Testis (tissue), 3 donors: ENCODE results near the gene LRMDA. TPM values are rescaled to one million over a fixed set of nuclear protein-coding genes. Genes with fewer than 3 reads are reported as not detected.

Source experiments
- DNase-seq: peaks from one replicate; pipeline ENCODE4 v3.0.0-alpha.2; 2019
- H3K27ac ChIP-seq, 2 donors: fragments of 200-600 bp; sonication (generic); one replicate each; pipeline ENCODE4 v1.5.1; 2019
- H3K27me3 ChIP-seq: fragments of 200-600 bp; sonication (generic); one replicate; pipeline ENCODE4 v1.5.1; 2019
- H3K36me3 ChIP-seq: fragments of 200-600 bp; sonication (generic); one replicate; pipeline ENCODE4 v1.5.1; 2017; ENCODE audit warnings: low read depth; ENCODE audit errors: missing control alignments
- H3K4me1 ChIP-seq: fragments of 200-600 bp; sonication (generic); one replicate; pipeline ENCODE4 v1.5.1; 2019
- H3K4me3 ChIP-seq, 2 donors: fragments of 200-600 bp; sonication (generic); one replicate each; pipeline ENCODE4 v1.5.1; 2017 to 2019
- H3K9me3 ChIP-seq: fragments of 200-600 bp; sonication (generic); one replicate; pipeline ENCODE4 v1.5.1; 2017
- POLR2A ChIP-seq: fragments of 450-650 bp; IDR thresholded peaks from one replicate; pipeline ENCODE4 v1.6.1; 2017; ENCODE audit warnings: antibody characterized with exemption, mild to moderate bottlenecking, moderate library complexity
- WGBS, 2 donors: methylation state at CpG; one replicate each; pipeline ENCODE4 v1.1.5; 2018; 5-methylcytosine and 5-hydroxymethylcytosine counted together
- intact Hi-C: fragments of 100-400 bp; cut with DNase I; formaldehyde crosslinking; loops from one replicate; pipeline ENCODE4 v1.15.1; 2023; ENCODE audit warnings: low total_unique reads
- polyA plus RNA-seq: library from polyadenylated mRNA; stranded (reverse); fragments of 350-450 nt; fragmentation: Illumina TruSeq; extraction: RNeasy Lipid Tissue Mini Kit (QIAGEN cat#74804); gene quantifications from one replicate; pipeline ENCODE4 v1.2.3, GENCODE V29; 2014; ENCODE audit warnings: low read depth, low replicate concordance; ENCODE audit not compliant: insufficient read depth
- total RNA-seq, 2 donors: library from RNA; depleted of rRNA; stranded (reverse); fragments of >200 nt; gene quantifications; one replicate each; pipeline ENCODE4 v1.2.3, GENCODE V29; 2016
- TF ChIP-seq, protein P1 (sequence below), 3 experiments: fragments of 450-650 bp in 2 of 3; fragments of 200-600 bp in 1 of 3; sonication (generic) in 1 of 3; IDR thresholded peaks; one replicate each; pipeline ENCODE4 v1.5.1; 2016 to 2019; ENCODE audit warnings: antibody characterized with exemption in 3 of 3, mild to moderate bottlenecking in 2 of 3, moderate library complexity in 1 of 3

The LRMDA gene
- total and polyA plus RNA-seq, 3 donors from 2014 or later = 7.6 to 13.8 (median 10.6) TPM

GRCh38 chr10:76408646-76409045, 977.2 kb downstream of the LRMDA start:
- TF ChIP-seq, protein P1, sequence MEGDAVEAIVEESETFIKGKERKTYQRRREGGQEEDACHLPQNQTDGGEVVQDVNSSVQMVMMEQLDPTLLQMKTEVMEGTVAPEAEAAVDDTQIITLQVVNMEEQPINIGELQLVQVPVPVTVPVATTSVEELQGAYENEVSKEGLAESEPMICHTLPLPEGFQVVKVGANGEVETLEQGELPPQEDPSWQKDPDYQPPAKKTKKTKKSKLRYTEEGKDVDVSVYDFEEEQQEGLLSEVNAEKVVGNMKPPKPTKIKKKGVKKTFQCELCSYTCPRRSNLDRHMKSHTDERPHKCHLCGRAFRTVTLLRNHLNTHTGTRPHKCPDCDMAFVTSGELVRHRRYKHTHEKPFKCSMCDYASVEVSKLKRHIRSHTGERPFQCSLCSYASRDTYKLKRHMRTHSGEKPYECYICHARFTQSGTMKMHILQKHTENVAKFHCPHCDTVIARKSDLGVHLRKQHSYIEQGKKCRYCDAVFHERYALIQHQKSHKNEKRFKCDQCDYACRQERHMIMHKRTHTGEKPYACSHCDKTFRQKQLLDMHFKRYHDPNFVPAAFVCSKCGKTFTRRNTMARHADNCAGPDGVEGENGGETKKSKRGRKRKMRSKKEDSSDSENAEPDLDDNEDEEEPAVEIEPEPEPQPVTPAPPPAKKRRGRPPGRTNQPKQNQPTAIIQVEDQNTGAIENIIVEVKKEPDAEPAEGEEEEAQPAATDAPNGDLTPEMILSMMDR (IDR thresholded peaks at IDR 0.05) = no peak
- TF ChIP-seq POLR2A = no peak
- no peaks in the 10 kb centered on the region for H3K9me3 ChIP-seq
- H3K4me3 ChIP-seq = no peak overlapping the region
- no peak overlapping the region for H3K27ac ChIP-seq
- DNase-seq = no peak
- no peaks in the 10 kb centered on the region for H3K27me3 ChIP-seq
- no peaks in the 10 kb centered on the region for H3K36me3 ChIP-seq
- WGBS, 2 donors = 75 to 89% methylated on average over 3 of the region's 3 CpGs
- intact Hi-C loops = no loop called here
- H3K4me1 ChIP-seq = no peaks in the 10 kb centered on the region

GRCh38 chr10:76411729-76412435, 980.5 kb downstream of the LRMDA start:
- no peaks in the 10 kb centered on the region for H3K27me3 ChIP-seq
- H3K9me3 ChIP-seq = no peaks in the 10 kb centered on the region
- H3K27ac ChIP-seq = no peak overlapping the region
- H3K4me3 ChIP-seq = no peak overlapping the region
- H3K4me1 ChIP-seq = no peaks in the 10 kb centered on the region
- TF ChIP-seq, protein P1 (IDR thresholded peaks at IDR 0.05) = no peak
- no peak for TF ChIP-seq POLR2A
- WGBS, 2 donors = 82 to 87% methylated on average over 8 of the region's 8 CpGs
- DNase-seq = no peak
- intact Hi-C loops = no loop called here
- no peaks in the 10 kb centered on the region for H3K36me3 ChIP-seq

- H3K27ac ChIP-seq = no peak overlapping the region
- no peak overlapping the region for H3K4me3 ChIP-seq
- TF ChIP-seq, protein P1 (IDR thresholded peaks at IDR 0.05) = no peak
- no peak for TF ChIP-seq POLR2A
- intact Hi-C loops = no loop called here
- H3K4me1 ChIP-seq = no peaks in the 10 kb centered on the region
- H3K27me3 ChIP-seq = no peaks in the 10 kb centered on the region
- no peaks in the 10 kb centered on the region for H3K9me3 ChIP-seq
- no peak for DNase-seq
- WGBS, 2 donors = 92 to 96% methylated on average over 7 of the region's 7 CpGs
- no peaks in the 10 kb centered on the region for H3K36me3 ChIP-seq
Measured at GRCh38 chr10:76415554-76415953, 984.1 kb downstream of the LRMDA start.

GRCh38 chr10:76416642-76417041, 985.2 kb downstream of the LRMDA start:
- intact Hi-C loops = no loop called here
- H3K4me1 ChIP-seq = no peaks in the 10 kb centered on the region
- no peak for DNase-seq
- H3K4me3 ChIP-seq = no peak overlapping the region
- no peaks in the 10 kb centered on the region for H3K27me3 ChIP-seq
- WGBS, 2 donors = 92 to 94% methylated on average over 4 of the region's 4 CpGs
- no peak overlapping the region for H3K27ac ChIP-seq
- no peaks in the 10 kb centered on the region for H3K9me3 ChIP-seq
- no peaks in the 10 kb centered on the region for H3K36me3 ChIP-seq
- TF ChIP-seq, protein P1 (IDR thresholded peaks at IDR 0.05) = no peak
- TF ChIP-seq POLR2A = no peak

GRCh38 chr10:76420725-76421124, 989.3 kb downstream of the LRMDA start:
- no peak for DNase-seq
- intact Hi-C loops = no loop called here
- H3K9me3 ChIP-seq = no peaks in the 10 kb centered on the region
- no peak for TF ChIP-seq POLR2A
- TF ChIP-seq, protein P1 (IDR thresholded peaks at IDR 0.05) = no peak
- WGBS, 2 donors = 92 to 95% methylated on average over 4 of the region's 4 CpGs
- no peak overlapping the region for H3K27ac ChIP-seq
- no peaks in the 10 kb centered on the region for H3K4me1 ChIP-seq
- no peaks in the 10 kb centered on the region for H3K36me3 ChIP-seq
- no peaks in the 10 kb centered on the region for H3K27me3 ChIP-seq
- H3K4me3 ChIP-seq = no peak overlapping the region
